GM23338 (cell line): Measurements from ENCODE around the gene TMCC1. TPM values are rescaled to one million over a fixed set of nuclear protein-coding genes. Genes with fewer than 3 reads are reported as not detected.

Experiments used
- ATAC-seq: fragments of 200-7000 bp; cut with Tn5 transposase; 3 replicates; pipeline ENCODE4 v1.9.1; 2020
- DNase-seq: peaks from one replicate; pipeline ENCODE4 v3.0.0-alpha.2; 2015; ENCODE audit warnings: low spot score
- H2AFZ ChIP-seq: fragments of 200-600 bp; sonication (generic); 2 replicates; pipeline ENCODE4 v1.8.0; 2016; ENCODE audit warnings: antibody characterized with exemption, mild to moderate bottlenecking, moderate library complexity
- H3F3A ChIP-seq: fragments of 200-600 bp; sonication (generic); replicated peaks from 2 replicates; pipeline ENCODE4 v1.8.0; 2017; ENCODE audit warnings: antibody characterized with exemption, mixed run types, low read depth
- H3K27ac ChIP-seq: fragments of 200-600 bp; sonication (generic); 2 replicates; pipeline ENCODE4 v1.6.1; 2016; ENCODE audit warnings: low read depth
- H3K27me3 ChIP-seq: fragments of 200-600 bp; sonication (generic); 2 replicates; pipeline ENCODE4 v1.8.0; 2016; ENCODE audit warnings: mild to moderate bottlenecking, mixed run types, moderate library complexity; ENCODE audit not compliant: insufficient read depth
- H3K36me3 ChIP-seq: fragments of 200-600 bp; sonication (generic); 2 replicates; pipeline ENCODE4 v1.8.0; 2016; ENCODE audit warnings: mild to moderate bottlenecking; ENCODE audit not compliant: insufficient read depth
- H3K4me1 ChIP-seq: fragments of 200-600 bp; sonication (generic); 2 replicates; pipeline ENCODE4 v1.8.0; 2016; ENCODE audit warnings: mild to moderate bottlenecking, moderate library complexity; ENCODE audit not compliant: insufficient read depth
- H3K4me2 ChIP-seq: fragments of 200-600 bp; sonication (generic); 2 replicates; pipeline ENCODE4 v1.7.1; 2017; ENCODE audit warnings: mixed run types
- H3K4me3 ChIP-seq: fragments of 200-600 bp; sonication (generic); 2 replicates; pipeline ENCODE4 v1.6.1; 2016; ENCODE audit warnings: mixed run types
- H3K79me2 ChIP-seq: fragments of 200-600 bp; sonication (generic); replicated peaks from 2 replicates; pipeline ENCODE4 v1.8.0; 2017; ENCODE audit warnings: mild to moderate bottlenecking; ENCODE audit not compliant: insufficient read depth
- H3K9me2 ChIP-seq: fragments of 200-600 bp; sonication (generic); 2 replicates; pipeline ENCODE4 v1.8.0; 2017; ENCODE audit not compliant: insufficient read depth
- H4K20me1 ChIP-seq: fragments of 200-600 bp; sonication (generic); replicated peaks from 2 replicates; pipeline ENCODE4 v1.8.0; 2017; ENCODE audit warnings: mild to moderate bottlenecking; ENCODE audit not compliant: insufficient read depth
- H3K27ac Mint-ChIP-seq: 2 replicates; pipeline ENCODE4 v1.8.0; 2020; ENCODE audit warnings: inconsistent platforms, mild to moderate bottlenecking, moderate library complexity, mixed read lengths
- H3K27me3 Mint-ChIP-seq: 3 replicates; pipeline ENCODE4 v1.8.0; 2022; ENCODE audit warnings: low read depth, mild to moderate bottlenecking, moderate library complexity, mixed read lengths, inconsistent platforms; ENCODE audit not compliant: insufficient read depth, poor library complexity
- H3K36me3 Mint-ChIP-seq: 3 replicates; pipeline ENCODE4 v1.8.0; 2021; ENCODE audit warnings: low read depth, mild to moderate bottlenecking, inconsistent platforms, moderate library complexity, mixed read lengths
- H3K4me1 Mint-ChIP-seq: 3 replicates; pipeline ENCODE4 v1.8.0; 2020; ENCODE audit warnings: mild to moderate bottlenecking, inconsistent platforms, mixed read lengths
- H3K4me3 Mint-ChIP-seq: 3 replicates; pipeline ENCODE4 v1.8.0; 2021; ENCODE audit warnings: moderate library complexity, mild to moderate bottlenecking, inconsistent platforms, mixed read lengths
- H3K9me3 Mint-ChIP-seq: 3 replicates; pipeline ENCODE4 v1.8.0; 2020; ENCODE audit warnings: moderate library complexity, mild to moderate bottlenecking, inconsistent platforms, mixed read lengths
- CREB1 ChIP-seq: fragments of 250-450 bp; sonication (Bioruptor Pico); IDR thresholded peaks from 2 replicates; pipeline ENCODE4 v1.5.0; 2020; ENCODE audit warnings: low read depth, mild to moderate bottlenecking, moderate library complexity
- CTCF ChIP-seq, 2 experiments: fragments of 200-600 bp in 1 of 2; sonication (generic) in 1 of 2; conservative IDR thresholded peaks; 2 replicates each; pipeline versions ENCODE4 v1.5.1 to v1.6.1; 2016 to 2017; ENCODE audit warnings: antibody characterized with exemption in 2 of 2, low read depth in 2 of 2, mild to moderate bottlenecking in 2 of 2, moderate library complexity in 1 of 2
- ETS1 ChIP-seq: IDR thresholded peaks from 2 replicates; pipeline ENCODE4 v1.6.1; 2016; ENCODE audit warnings: antibody characterized with exemption
- EZH2 ChIP-seq: fragments of 200-600 bp; sonication (generic); IDR thresholded peaks from one replicate; pipeline ENCODE4 v1.8.0; 2017; ENCODE audit warnings: antibody characterized with exemption, mild to moderate bottlenecking, low read depth; ENCODE audit not compliant: unreplicated experiment
- EZH2phosphoT487 ChIP-seq: fragments of 200-600 bp; sonication (generic); IDR thresholded peaks from one replicate; pipeline ENCODE4 v1.8.1; 2018; ENCODE audit warnings: antibody characterized with exemption; ENCODE audit not compliant: unreplicated experiment
- JUNB ChIP-seq: IDR thresholded peaks from one replicate; pipeline ENCODE4 v1.6.1; 2016; ENCODE audit warnings: antibody characterized with exemption; ENCODE audit not compliant: unreplicated experiment
- NANOG ChIP-seq: IDR thresholded peaks from 2 replicates; pipeline ENCODE4 v1.6.1; 2016; ENCODE audit warnings: antibody characterized with exemption, borderline replicate concordance
- POLR2AphosphoS5 ChIP-seq: IDR thresholded peaks from 2 replicates; pipeline ENCODE4 v1.6.1; 2016; ENCODE audit warnings: antibody characterized with exemption, low read depth
- REST ChIP-seq: IDR thresholded peaks from one replicate; pipeline ENCODE4 v1.6.1; 2018; ENCODE audit warnings: antibody characterized with exemption; ENCODE audit not compliant: unreplicated experiment
- STAT1 ChIP-seq: IDR thresholded peaks from one replicate; pipeline ENCODE4 v1.6.1; 2016; ENCODE audit warnings: antibody characterized with exemption; ENCODE audit not compliant: unreplicated experiment
- ZNF114 ChIP-seq: fragments of 250-450 bp; sonication (Bioruptor Pico); IDR thresholded peaks from 2 replicates; pipeline ENCODE4 v1.5.0; 2020; ENCODE audit warnings: mild to moderate bottlenecking, moderate library complexity
- ZNF331 ChIP-seq: fragments of 250-450 bp; sonication (Bioruptor Pico); IDR thresholded peaks from 2 replicates; pipeline ENCODE4 v1.5.0; 2020; ENCODE audit warnings: low read depth, mild to moderate bottlenecking, moderate library complexity
- polyA plus RNA-seq: library from polyadenylated mRNA; unstranded; fragments of >200 nt; fragmentation: Nextera tagmentation; extraction: Ambion mirVana; gene quantifications from 2 replicates; pipeline ENCODE4 v1.2.1, GENCODE V29; 2016
- total RNA-seq: library from RNA; depleted of rRNA; stranded (reverse); fragments of >200 nt; shearing (Covaris generic); gene quantifications from 2 replicates; pipeline ENCODE4 v1.2.3, GENCODE V29; 2014
- TF ChIP-seq, protein P1 (sequence below): fragments of 250-450 bp; sonication (Bioruptor Pico); IDR thresholded peaks from 2 replicates; pipeline ENCODE4 v1.5.0; 2020; ENCODE audit warnings: mild to moderate bottlenecking, moderate library complexity

Gene TMCC1
- total and polyA plus RNA-seq, 2 experiments from 2014 or later = 8.2 to 18.4 TPM

DNA sequence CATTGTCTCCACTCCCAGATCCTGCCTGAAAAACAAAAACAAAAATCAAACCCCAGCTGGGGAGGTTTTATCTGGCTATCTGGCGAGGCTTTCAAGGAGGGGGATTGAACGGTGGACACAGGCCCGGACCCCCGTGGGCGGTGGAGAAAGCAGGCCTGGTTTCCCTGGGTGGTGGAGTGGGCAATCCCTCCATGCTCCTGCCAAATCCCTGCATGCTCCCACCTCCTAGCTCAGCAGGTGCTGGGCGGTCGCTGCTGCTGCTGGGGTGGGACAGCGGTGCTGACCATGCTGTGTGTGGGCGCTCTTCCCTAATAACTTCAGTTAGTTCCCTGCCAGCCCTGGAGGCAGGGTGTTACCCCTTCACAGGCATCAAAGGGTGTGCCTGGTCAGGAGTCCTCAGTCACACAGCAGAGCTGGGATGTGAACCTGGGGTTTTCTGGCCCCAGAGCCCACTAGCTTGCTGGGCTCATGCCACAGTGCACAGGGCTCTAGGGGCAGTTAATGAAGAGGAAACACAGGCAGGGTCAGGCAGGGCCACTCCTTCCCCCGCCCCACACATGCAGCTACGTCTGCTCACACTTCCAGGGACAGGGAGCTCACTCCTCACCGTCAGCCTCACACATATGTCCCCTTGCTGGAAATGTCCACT lies 271.2 kb downstream of the TMCC1 start:
- no peak overlapping the region for H3K27ac Mint-ChIP-seq
- no peak for DNase-seq

More for the DNA sequence above, 271.2 kb downstream of the TMCC1 start:
- Histone ChIP-seq H3K9me2 (no peaks in the 10 kb centered on the region), H3K36me3 (no peaks in the 10 kb centered on the region), H3K4me2 (no peak overlapping the region), H2AFZ (no peak overlapping the region), H3K27ac (no peak overlapping the region), H3K4me3 (no peak overlapping the region), H3K4me1 (peaks cover 13% of the 10 kb centered on the region), H3K27me3 (no peaks in the 10 kb centered on the region), H3F3A (peaks cover 3% of the 10 kb centered on the region; the same call in 1 of the 2 replicates), H4K20me1 (no peaks in the 10 kb centered on the region), H3K79me2 (no peaks in the 10 kb centered on the region)
- peaks cover 16% of the 10 kb centered on the region for H3K27me3 Mint-ChIP-seq
- no peak for ATAC-seq
- peaks cover 32% of the 10 kb centered on the region for H3K4me1 Mint-ChIP-seq
- no peak overlapping the region for H3K4me3 Mint-ChIP-seq
- no peaks in the 10 kb centered on the region for H3K36me3 Mint-ChIP-seq
- H3K9me3 Mint-ChIP-seq = no peaks in the 10 kb centered on the region; the same call in 2 of the 3 replicates
- TF ChIP-seq STAT1 (no peak), CREB1 (CRISPR knock-in tag) (no peak), ZNF114 (no peak), POLR2AphosphoS5 (no peak), CTCF (conservative IDR thresholded peaks at IDR 0.05; ENCODE audit: low read depth in 2 of 2) (no peak), JUNB (no peak), ZNF331 (no peak), NANOG (no peak), ETS1 (no peak), REST (no peak), EZH2phosphoT487 (no peak), EZH2 (no peak)
- TF ChIP-seq, protein P1, sequence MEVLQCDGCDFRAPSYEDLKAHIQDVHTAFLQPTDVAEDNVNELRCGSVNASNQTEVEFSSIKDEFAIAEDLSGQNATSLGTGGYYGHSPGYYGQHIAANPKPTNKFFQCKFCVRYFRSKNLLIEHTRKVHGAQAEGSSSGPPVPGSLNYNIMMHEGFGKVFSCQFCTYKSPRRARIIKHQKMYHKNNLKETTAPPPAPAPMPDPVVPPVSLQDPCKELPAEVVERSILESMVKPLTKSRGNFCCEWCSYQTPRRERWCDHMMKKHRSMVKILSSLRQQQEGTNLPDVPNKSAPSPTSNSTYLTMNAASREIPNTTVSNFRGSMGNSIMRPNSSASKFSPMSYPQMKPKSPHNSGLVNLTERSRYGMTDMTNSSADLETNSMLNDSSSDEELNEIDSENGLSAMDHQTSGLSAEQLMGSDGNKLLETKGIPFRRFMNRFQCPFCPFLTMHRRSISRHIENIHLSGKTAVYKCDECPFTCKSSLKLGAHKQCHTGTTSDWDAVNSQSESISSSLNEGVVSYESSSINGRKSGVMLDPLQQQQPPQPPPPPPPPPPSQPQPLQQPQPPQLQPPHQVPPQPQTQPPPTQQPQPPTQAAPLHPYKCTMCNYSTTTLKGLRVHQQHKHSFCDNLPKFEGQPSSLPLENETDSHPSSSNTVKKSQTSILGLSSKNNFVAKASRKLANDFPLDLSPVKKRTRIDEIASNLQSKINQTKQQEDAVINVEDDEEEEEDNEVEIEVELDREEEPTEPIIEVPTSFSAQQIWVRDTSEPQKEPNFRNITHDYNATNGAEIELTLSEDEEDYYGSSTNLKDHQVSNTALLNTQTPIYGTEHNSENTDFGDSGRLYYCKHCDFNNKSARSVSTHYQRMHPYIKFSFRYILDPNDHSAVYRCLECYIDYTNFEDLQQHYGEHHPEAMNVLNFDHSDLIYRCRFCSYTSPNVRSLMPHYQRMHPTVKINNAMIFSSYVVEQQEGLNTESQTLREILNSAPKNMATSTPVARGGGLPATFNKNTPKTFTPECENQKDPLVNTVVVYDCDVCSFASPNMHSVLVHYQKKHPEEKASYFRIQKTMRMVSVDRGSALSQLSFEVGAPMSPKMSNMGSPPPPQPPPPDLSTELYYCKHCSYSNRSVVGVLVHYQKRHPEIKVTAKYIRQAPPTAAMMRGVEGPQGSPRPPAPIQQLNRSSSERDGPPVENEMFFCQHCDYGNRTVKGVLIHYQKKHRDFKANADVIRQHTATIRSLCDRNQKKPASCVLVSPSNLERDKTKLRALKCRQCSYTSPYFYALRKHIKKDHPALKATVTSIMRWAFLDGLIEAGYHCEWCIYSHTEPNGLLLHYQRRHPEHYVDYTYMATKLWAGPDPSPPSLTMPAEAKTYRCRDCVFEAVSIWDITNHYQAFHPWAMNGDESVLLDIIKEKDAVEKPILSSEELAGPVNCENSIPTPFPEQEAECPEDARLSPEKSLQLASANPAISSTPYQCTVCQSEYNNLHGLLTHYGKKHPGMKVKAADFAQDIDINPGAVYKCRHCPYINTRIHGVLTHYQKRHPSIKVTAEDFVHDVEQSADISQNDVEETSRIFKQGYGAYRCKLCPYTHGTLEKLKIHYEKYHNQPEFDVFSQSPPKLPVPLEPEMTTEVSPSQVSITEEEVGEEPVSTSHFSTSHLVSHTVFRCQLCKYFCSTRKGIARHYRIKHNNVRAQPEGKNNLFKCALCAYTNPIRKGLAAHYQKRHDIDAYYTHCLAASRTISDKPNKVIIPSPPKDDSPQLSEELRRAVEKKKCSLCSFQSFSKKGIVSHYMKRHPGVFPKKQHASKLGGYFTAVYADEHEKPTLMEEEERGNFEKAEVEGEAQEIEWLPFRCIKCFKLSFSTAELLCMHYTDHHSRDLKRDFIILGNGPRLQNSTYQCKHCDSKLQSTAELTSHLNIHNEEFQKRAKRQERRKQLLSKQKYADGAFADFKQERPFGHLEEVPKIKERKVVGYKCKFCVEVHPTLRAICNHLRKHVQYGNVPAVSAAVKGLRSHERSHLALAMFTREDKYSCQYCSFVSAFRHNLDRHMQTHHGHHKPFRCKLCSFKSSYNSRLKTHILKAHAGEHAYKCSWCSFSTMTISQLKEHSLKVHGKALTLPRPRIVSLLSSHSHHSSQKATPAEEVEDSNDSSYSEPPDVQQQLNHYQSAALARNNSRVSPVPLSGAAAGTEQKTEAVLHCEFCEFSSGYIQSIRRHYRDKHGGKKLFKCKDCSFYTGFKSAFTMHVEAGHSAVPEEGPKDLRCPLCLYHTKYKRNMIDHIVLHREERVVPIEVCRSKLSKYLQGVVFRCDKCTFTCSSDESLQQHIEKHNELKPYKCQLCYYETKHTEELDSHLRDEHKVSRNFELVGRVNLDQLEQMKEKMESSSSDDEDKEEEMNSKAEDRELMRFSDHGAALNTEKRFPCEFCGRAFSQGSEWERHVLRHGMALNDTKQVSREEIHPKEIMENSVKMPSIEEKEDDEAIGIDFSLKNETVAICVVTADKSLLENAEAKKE (CRISPR knock-in tag) = no peak
